ENCODE results near the gene KIF26B. TPM values are rescaled to one million over a fixed set of nuclear protein-coding genes. Genes with fewer than 3 reads are reported as not detected.

The KIF26B gene
- total and polyA plus RNA-seq, 10 of the 15 experiments (the other 5 are each of a cell fraction or from before 2014, with no cell fraction given), result 0.35 to 11.6 (median 2.2) TPM

GRCh38 chr1:245520611-245521010 is 365.8 kb downstream of the KIF26B start (continued):
- no peak for TF ChIP-seq ZBTB33 (IDR thresholded peaks at IDR 0.05)
- TF ChIP-seq SREBF2 (IDR thresholded peaks at IDR 0.05; ENCODE audit: low read length), result no peak
- TF ChIP-seq TCF7 (IDR thresholded peaks at IDR 0.05; ENCODE audit: borderline replicate concordance), result no peak
- TF ChIP-seq, protein P1, sequence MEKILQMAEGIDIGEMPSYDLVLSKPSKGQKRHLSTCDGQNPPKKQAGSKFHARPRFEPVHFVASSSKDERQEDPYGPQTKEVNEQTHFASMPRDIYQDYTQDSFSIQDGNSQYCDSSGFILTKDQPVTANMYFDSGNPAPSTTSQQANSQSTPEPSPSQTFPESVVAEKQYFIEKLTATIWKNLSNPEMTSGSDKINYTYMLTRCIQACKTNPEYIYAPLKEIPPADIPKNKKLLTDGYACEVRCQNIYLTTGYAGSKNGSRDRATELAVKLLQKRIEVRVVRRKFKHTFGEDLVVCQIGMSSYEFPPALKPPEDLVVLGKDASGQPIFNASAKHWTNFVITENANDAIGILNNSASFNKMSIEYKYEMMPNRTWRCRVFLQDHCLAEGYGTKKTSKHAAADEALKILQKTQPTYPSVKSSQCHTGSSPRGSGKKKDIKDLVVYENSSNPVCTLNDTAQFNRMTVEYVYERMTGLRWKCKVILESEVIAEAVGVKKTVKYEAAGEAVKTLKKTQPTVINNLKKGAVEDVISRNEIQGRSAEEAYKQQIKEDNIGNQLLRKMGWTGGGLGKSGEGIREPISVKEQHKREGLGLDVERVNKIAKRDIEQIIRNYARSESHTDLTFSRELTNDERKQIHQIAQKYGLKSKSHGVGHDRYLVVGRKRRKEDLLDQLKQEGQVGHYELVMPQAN (conservative IDR thresholded peaks at IDR 0.05), result no peak
- TF ChIP-seq MXI1 (IDR thresholded peaks at IDR 0.05; ENCODE audit: low read depth, low read length), result no peak

- H2AFZ ChIP-seq (ENCODE audit: control insufficient read depth, low read depth, low read length), result no peak overlapping the region
- in situ Hi-C loops (cut with MboI) (no loop called here), intact Hi-C loops (cut with micrococcal nuclease; ENCODE audit: unreplicated experiment) (no loop called here)
- no peak overlapping the region for H3K4me2 ChIP-seq (ENCODE audit: control insufficient read depth, insufficient read depth)
- H3K9ac ChIP-seq (ENCODE audit: control insufficient read depth, insufficient read depth, low read length), result no peak overlapping the region
- no peak for TF ChIP-seq POLR2AphosphoS5 (IDR thresholded peaks at IDR 0.05; ENCODE audit: low read length)
- no peak for TF ChIP-seq ZNF217 (IDR thresholded peaks at IDR 0.05)
- no peak for TF ChIP-seq CREB1 (IDR thresholded peaks at IDR 0.05; ENCODE audit: low read depth)
- TF ChIP-seq, protein P2, sequence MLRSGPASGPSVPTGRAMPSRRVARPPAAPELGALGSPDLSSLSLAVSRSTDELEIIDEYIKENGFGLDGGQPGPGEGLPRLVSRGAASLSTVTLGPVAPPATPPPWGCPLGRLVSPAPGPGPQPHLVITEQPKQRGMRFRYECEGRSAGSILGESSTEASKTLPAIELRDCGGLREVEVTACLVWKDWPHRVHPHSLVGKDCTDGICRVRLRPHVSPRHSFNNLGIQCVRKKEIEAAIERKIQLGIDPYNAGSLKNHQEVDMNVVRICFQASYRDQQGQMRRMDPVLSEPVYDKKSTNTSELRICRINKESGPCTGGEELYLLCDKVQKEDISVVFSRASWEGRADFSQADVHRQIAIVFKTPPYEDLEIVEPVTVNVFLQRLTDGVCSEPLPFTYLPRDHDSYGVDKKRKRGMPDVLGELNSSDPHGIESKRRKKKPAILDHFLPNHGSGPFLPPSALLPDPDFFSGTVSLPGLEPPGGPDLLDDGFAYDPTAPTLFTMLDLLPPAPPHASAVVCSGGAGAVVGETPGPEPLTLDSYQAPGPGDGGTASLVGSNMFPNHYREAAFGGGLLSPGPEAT (IDR thresholded peaks at IDR 0.05; ENCODE audit: low read depth), result no peak
- no peak for TF ChIP-seq JUND (IDR thresholded peaks at IDR 0.05; ENCODE audit: low read depth, low read length)
- TF ChIP-seq CHD1 (IDR thresholded peaks at IDR 0.05; ENCODE audit: low read depth, low read length), result no peak
- TF ChIP-seq PAX5 (IDR thresholded peaks at IDR 0.05; ENCODE audit: borderline replicate concordance, low read depth, low read length), result no peak
- no peaks in the 10 kb centered on the region for H3K36me3 ChIP-seq (ENCODE audit: control insufficient read depth in 2 of 2, insufficient read depth in 2 of 2, low read length in 1 of 2)
- WGBS (ENCODE audit: insufficient coverage, insufficient replicate concordance, low lambda C conversion rate, missing lambda C conversion rate), result 28% methylated on average over 2 of the region's 2 CpGs
- H3K4me3 ChIP-seq, result no peak overlapping the region
- no TSS peak for BruUV-seq (replicated peaks)
- ChIA-PET POLR2A (interaction anchor here (0.5 kb wide), 1 partner anchor 457 kb away, joined by 5 read pairs; no protein-coding TSS in a partner anchor), RAD21 (ENCODE audit: unreplicated experiment) (no interaction called here), CTCF (interaction anchor here (1.4 kb wide), 1 partner anchor 12 kb away, joined by 3 read pairs; no protein-coding TSS in a partner anchor), SMC1A (ENCODE audit: uncharacterized antibody, unreplicated experiment) (interaction anchor here (0.6 to 1.0 kb wide), 4 partner anchors 13 to 632 kb away, joined by 3 read pairs; no protein-coding TSS in a partner anchor)
- FAIRE-seq (no peak), ATAC-seq (no peak), DNase-seq (ENCODE audit: low read depth, low spot score) (no peak)
- no peaks in the 10 kb centered on the region for H3K79me2 ChIP-seq (ENCODE audit: control insufficient read depth, insufficient read depth, low read length)
- H3K27ac ChIP-seq (ENCODE audit: control insufficient read depth, insufficient read depth), result no peak overlapping the region
- no peaks in the 10 kb centered on the region for H3K9me3 ChIP-seq (replicated peaks; ENCODE audit: control insufficient read depth, insufficient read depth, low read length)
- H3K27me3 ChIP-seq (replicated peaks in 1 of 2; ENCODE audit: control insufficient read depth in 2 of 2, insufficient read depth in 2 of 2, low read length in 1 of 2), result no peaks in the 10 kb centered on the region
- H3K4me1 ChIP-seq (ENCODE audit: control insufficient read depth, insufficient read depth, low read length), result no peaks in the 10 kb centered on the region
- H4K20me1 ChIP-seq (ENCODE audit: control insufficient read depth, insufficient read depth), result no peaks in the 10 kb centered on the region
Observed at GRCh38 chr1:245526141-245526540, 371.4 kb downstream of the KIF26B start.
